ENCODE measurements around the gene SRGAP1.

GRCh38 chr12:64170024-64170423 is 325.5 kb downstream of the SRGAP1 start:
- no peak for TF ChIP-seq FOS (IDR thresholded peaks at IDR 0.05; ENCODE audit: low read depth, low read length)
- TF ChIP-seq, protein P1, sequence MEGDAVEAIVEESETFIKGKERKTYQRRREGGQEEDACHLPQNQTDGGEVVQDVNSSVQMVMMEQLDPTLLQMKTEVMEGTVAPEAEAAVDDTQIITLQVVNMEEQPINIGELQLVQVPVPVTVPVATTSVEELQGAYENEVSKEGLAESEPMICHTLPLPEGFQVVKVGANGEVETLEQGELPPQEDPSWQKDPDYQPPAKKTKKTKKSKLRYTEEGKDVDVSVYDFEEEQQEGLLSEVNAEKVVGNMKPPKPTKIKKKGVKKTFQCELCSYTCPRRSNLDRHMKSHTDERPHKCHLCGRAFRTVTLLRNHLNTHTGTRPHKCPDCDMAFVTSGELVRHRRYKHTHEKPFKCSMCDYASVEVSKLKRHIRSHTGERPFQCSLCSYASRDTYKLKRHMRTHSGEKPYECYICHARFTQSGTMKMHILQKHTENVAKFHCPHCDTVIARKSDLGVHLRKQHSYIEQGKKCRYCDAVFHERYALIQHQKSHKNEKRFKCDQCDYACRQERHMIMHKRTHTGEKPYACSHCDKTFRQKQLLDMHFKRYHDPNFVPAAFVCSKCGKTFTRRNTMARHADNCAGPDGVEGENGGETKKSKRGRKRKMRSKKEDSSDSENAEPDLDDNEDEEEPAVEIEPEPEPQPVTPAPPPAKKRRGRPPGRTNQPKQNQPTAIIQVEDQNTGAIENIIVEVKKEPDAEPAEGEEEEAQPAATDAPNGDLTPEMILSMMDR (conservative IDR thresholded peaks at IDR 0.05; ENCODE audit: low read depth, low read length): no peak
- TF ChIP-seq MXI1 (IDR thresholded peaks at IDR 0.05; ENCODE audit: borderline replicate concordance, low read depth, low read length): no peak
- TF ChIP-seq POLR2A (IDR thresholded peaks at IDR 0.05; ENCODE audit: low read depth, low read length): no peak
- no peak for TF ChIP-seq NFE2L2 (IDR thresholded peaks at IDR 0.05; ENCODE audit: low read depth, low read length)
- no peak for TF ChIP-seq BHLHE40 (IDR thresholded peaks at IDR 0.05; ENCODE audit: low read depth, low read length)
- TF ChIP-seq MAFK (IDR thresholded peaks at IDR 0.05; ENCODE audit: low read depth, low read length): no peak
- no peak for TF ChIP-seq RAD21 (IDR thresholded peaks at IDR 0.05; ENCODE audit: low read length)
- no peak for TF ChIP-seq SMC3 (IDR thresholded peaks at IDR 0.05; ENCODE audit: low read depth, low read length)
- TF ChIP-seq RCOR1 (IDR thresholded peaks at IDR 0.05; ENCODE audit: insufficient replicate concordance, low read length): no peak
- TF ChIP-seq, protein P2, sequence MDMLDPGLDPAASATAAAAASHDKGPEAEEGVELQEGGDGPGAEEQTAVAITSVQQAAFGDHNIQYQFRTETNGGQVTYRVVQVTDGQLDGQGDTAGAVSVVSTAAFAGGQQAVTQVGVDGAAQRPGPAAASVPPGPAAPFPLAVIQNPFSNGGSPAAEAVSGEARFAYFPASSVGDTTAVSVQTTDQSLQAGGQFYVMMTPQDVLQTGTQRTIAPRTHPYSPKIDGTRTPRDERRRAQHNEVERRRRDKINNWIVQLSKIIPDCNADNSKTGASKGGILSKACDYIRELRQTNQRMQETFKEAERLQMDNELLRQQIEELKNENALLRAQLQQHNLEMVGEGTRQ (IDR thresholded peaks at IDR 0.05; ENCODE audit: low read depth, low read length): no peak
- TF ChIP-seq CHD1 (IDR thresholded peaks at IDR 0.05; ENCODE audit: low read depth, low read length): no peak
